Transverse colon (tissue), 4 donors: Measurements from ENCODE around the gene DNAI1.

Experiments
- POLR2A ChIP-seq: fragments of 450-650 bp; IDR thresholded peaks from one replicate; pipeline ENCODE4 v1.6.1; 2016; ENCODE audit warnings: antibody characterized with exemption, mild to moderate bottlenecking, moderate library complexity
- POLR2AphosphoS5 ChIP-seq, 3 donors: sonication (generic); formaldehyde crosslinking; IDR thresholded peaks; one replicate each; pipeline ENCODE4 v1.6.1; 2016; ENCODE audit warnings: antibody characterized with exemption in 3 of 3
- TF ChIP-seq, protein P1 (sequence below), 5 experiments: fragments of 200-600 bp in 3 of 5; fragments of 450-650 bp in 2 of 5; sonication (generic) in 3 of 5; IDR thresholded peaks; 1 replicate in 2 of 5; 2 replicates in 3 of 5; pipeline ENCODE4 v1.5.1; 2016 to 2017; ENCODE audit warnings: antibody characterized with exemption in 5 of 5, inconsistent platforms in 3 of 5, mild to moderate bottlenecking in 2 of 5, moderate library complexity in 1 of 5

- TF ChIP-seq, protein P1, sequence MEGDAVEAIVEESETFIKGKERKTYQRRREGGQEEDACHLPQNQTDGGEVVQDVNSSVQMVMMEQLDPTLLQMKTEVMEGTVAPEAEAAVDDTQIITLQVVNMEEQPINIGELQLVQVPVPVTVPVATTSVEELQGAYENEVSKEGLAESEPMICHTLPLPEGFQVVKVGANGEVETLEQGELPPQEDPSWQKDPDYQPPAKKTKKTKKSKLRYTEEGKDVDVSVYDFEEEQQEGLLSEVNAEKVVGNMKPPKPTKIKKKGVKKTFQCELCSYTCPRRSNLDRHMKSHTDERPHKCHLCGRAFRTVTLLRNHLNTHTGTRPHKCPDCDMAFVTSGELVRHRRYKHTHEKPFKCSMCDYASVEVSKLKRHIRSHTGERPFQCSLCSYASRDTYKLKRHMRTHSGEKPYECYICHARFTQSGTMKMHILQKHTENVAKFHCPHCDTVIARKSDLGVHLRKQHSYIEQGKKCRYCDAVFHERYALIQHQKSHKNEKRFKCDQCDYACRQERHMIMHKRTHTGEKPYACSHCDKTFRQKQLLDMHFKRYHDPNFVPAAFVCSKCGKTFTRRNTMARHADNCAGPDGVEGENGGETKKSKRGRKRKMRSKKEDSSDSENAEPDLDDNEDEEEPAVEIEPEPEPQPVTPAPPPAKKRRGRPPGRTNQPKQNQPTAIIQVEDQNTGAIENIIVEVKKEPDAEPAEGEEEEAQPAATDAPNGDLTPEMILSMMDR (IDR thresholded peaks at IDR 0.05): no peak
- no peak for TF ChIP-seq POLR2A
- no peak for TF ChIP-seq POLR2AphosphoS5 (IDR thresholded peaks at IDR 0.05)
Measured at GRCh38 chr9:34505370-34506120, 46.9 kb downstream of the DNAI1 start.
